NCI-H2171 treated with DMSO at 0.1 percent for 48 hours (cell line): Measurements from ENCODE around the gene TMED8.
"Not testable (repeated sequence)": the region's sequence is repeated elsewhere in the genome, so short reads cannot be mapped to it uniquely, and the experiment has no call there.

Experiments used
- DNase-seq: peaks from one replicate; lab custom pipeline; 2025; lab: John Stamatoyannopoulos, UW

Gene TMED8

DNA sequence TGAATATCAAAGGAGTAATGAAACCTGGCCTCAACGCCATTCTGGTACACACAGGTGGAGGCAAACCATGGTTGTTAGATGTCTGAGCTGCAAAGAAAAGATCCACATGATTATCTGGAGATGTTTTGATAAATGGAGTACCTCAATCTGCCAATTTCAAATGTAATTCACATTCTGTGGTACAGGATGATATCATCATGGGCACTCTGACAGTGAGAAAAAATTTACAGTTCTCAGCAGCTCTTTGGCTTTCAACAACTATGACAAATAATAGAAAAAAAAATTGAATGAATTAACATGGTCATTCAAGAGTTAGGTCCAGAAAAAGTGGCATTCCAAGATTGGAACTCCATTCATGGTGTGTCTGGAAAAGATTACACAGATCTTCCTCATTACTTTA, 17.3 kb downstream of the TMED8 start:
- DNase-seq = no peak

DNA sequence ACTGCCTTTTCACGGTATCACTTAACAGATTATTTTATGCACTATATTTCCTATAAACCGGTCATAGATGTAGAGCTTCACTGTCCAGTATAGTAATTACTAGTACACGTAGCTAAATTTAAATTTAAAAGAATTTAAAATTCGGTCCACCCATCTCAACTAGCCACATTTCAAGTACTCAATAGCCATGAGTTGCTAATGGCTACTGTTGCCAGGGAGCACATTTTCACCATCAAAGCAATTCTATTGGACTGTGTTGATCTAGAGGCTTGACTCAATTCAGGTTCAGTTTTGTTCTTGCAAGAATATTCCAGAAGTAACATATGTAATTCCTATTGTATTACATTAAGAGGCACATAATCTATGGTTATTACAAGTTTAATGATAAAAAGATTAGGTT, 20.0 kb downstream of the TMED8 start:
- no peak for DNase-seq

DNA sequence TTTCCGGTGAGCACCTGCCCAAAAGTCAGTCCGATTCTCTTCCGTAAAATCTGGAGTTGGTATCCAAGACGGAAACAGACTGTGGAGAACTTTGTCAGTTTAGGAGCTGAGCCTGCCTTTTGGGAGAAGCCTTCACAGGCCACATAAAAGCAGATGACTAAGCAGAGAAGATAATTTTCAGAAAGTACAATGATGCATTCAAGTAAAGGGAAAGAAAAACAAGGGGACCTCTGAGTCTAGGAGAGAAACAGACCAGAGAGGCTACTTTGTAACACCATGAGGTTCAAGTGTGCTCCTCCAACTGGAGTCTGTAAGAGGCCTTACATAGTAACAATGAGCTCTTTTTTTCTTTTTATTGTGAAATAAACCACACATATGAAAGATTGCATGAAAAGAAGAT, 21.1 kb downstream of the TMED8 start:
- no peak for DNase-seq

DNA sequence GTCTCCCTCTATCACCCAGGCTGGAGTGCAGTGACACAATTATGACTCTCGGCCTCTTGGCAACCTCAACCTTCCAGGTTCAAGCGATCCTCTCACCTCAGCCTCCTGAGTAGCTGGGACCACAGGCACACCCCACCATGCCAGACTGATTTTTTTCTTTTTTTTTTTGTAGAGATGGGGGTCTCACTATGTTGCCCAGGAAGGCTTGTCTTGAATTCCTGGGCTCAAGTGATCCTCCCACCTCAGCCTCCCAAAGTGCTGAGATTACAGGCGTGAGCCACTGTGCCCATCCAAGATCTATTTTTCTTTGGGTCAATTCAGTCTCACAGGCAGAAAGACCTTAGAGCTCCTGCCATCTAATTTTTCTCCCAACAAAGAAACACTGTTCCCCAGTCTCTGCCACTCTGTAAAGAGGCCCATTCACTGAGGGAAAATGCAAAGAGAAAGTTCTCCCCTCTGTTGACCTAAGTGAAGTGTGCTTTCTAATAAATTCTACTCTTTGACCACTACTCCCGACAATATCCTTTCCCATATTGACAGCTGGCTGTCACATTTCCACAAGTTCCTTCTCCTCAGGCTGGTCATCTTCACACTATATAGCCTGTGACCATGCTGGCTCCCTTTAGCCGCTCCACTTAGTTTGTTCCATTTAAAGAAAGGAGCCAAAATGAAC, 23.3 kb downstream of the TMED8 start:
- DNase-seq = no peak

DNA sequence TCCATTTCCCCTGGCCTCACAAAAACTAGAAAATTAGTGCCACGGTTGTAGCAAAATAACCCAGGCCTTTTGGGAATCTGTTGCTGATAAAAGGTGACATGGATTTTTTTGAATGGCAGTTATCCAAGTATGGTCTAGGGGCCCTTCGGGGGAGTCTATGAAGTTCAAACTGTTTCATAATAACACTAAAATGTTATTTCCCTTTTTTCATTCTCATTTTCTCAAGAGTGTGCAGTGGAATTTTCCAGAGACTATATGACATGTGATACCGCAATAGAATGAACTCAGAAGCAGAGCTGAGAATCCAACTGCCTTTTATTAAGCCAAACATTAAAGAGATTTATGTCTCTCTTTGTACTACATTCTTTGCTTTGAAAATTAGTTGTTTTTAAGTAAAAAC, 29.1 kb downstream of the TMED8 start:
- no peak for DNase-seq

DNA sequence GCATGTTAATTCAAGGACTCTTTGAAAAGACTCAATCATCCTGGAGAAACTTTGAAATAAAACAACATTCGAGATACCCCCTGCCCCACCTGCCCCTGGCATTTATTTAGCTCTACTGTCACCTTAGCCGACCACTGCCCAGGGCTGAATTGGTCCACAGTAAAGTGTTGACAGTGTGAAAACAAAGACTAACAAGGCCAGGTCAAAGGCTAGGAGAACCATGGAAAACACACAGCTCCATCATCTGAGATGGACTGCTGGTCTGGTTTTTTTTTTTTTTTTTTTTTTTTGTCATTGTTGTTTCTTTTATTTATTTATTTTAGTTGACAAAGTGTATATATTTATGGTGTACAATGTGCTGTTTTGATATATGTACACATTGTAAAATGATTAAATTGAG, 30.4 kb downstream of the TMED8 start:
- no peak for DNase-seq

GRCh38 chr14:77344377-77344996, 32.4 kb downstream of the TMED8 start:
- DNase-seq = peak; percentile 77

DNA sequence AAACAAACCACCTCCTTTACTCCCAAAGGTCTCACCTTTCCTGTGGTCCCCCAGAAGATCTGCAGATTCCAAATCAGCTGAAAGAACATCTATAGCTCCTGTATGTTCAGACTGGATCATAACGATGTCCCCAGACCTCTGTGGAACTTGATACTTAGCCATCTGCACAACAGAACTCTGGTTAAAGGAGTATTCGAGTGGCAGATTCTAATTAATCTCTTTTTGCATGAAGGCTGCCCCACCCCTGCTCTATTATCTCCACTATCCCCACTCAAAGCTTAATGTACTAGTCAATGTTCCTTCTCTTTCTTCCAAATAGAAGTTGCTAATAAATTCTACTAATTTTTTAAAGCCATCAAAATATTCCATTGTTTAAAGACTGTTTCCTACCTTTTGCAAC, 33.2 kb downstream of the TMED8 start:
- peak; percentile 94 for DNase-seq

DNA sequence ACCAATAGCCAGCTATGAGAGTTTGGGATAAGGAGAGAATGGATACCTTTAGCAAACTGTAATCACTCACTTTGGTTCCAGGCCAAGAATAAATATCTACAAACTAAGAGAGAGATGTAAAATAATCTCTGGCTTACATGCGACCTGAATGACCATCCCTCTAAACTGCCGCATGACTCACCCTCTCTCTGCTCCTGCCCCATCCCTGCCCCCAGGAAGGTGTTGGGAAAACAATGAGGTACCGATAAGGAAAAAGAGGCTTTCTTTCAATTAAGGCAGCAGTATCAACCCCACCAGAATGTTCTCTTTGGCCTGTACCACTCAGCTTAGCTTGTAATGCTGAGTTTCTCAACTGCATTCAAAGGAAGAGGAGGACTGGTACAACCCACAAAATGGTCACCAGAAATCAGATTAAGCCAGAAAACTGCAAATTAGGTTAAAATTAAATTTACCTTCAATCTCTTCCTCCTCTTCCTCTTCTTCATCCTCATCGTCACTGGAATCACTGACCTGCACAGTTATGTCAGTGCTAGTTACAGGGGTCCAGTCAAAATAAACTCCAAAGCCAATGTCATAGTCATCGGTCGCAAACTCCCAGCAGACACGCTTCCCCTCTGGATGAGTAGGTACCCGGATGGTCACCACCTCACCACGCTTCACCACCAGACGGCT, 34.0 kb downstream of the TMED8 start:
- no peak for DNase-seq

- no peak for DNase-seq
These were observed 36.5 kb downstream of the TMED8 start for GRCh38 chr14:77340389-77340788.

DNA sequence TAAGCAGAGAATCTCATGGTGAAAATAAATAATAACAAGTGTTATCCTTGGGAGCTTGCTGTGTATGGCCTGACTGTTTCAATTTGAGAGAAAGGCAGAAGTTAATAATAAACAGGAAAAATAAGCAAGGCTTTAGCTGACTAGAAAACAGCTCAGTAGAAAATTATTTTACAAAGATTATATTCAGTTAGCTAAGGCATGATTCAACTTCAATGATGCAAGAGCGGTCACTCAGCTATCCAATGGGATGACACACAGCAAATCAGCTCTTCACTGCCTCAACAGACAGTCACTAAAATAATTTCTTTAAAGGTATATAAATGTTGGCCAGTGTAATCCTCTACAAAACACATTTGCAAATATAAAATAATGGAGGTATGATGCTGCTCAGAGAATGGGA, 37.5 kb downstream of the TMED8 start:
- no peak for DNase-seq

GRCh38 chr14:77338302-77338701, 38.6 kb downstream of the TMED8 start:
- no peak for DNase-seq

- DNase-seq = no peak
These were observed 39.0 kb downstream of the TMED8 start for GRCh38 chr14:77337880-77338279.

- DNase-seq = not testable (repeated sequence)
These were observed 39.6 kb downstream of the TMED8 start for GRCh38 chr14:77337255-77337654.

DNA sequence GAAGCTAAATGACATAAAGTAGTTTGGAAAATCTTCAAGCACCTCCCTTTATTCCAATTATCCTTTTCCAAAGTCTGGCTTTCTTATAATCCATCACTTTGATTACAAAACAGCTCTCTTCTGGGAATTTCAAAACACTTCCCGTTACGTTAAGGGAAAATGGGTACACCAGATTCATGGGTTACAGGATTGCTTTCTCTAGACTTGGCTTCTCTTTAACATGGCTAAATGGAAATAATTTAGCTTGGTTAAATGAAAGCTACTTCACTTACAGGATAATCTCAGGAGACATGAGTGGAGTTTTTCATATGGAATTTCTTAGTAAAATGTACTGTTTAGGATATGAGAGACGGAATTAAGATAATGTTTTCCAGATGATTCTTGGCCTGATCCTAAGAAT, 41.3 kb downstream of the TMED8 start:
- no peak for DNase-seq

DNA sequence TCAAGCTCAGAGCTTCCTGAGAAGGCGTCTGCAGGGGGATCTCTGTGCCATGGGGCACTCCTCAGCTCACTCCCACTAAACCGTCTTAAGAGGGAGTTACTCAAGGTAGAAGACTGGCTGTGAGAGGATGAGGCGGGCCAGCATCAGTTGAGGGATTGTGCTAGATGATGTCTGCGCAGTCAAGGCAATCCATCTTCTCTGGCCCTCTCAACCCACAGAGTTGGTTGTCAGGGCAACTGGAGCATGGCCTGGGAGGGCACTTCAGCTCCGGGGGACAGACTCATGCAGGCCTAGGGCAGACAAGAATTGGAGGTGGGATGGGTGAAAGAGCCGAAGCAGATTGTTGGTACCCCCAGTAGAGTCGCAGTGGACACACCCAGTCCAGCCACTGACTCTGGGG, 47.0 kb downstream of the TMED8 start:
- DNase-seq = no peak

DNA sequence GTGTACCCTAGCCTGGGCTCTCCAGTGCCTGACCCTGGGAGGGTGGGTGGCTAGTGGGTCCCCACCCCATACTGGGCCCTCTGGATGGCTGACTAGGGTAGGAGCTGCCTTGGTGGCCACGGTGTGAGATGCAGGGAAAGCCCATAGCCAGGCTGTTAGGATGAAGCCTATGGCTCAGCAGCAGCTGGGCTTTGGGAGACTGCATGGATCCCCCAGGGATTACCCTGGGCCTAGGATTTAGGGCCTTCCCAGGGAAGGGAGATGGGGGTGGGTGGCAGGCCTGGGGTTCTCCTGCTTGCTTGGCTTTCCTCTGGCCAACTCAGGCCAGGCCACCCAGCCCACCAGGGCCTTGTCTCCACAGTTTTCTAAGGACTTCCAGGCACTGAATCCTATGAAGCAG, 49.8 kb downstream of the TMED8 start:
- DNase-seq = no peak

- DNase-seq = no peak
These were observed 51.2 kb downstream of the TMED8 start for GRCh38 chr14:77325746-77326094.

- no peak for DNase-seq
These were observed 51.8 kb downstream of the TMED8 start for GRCh38 chr14:77324816-77325745.

- no peak for DNase-seq
These were observed 52.6 kb downstream of the TMED8 start for GRCh38 chr14:77324289-77324688.

GRCh38 chr14:77323571-77323970, 53.3 kb downstream of the TMED8 start:
- no peak for DNase-seq

GRCh38 chr14:77322951-77323350, 53.9 kb downstream of the TMED8 start:
- no peak for DNase-seq
